Upper lobe of right lung (tissue), 1 donor: ENCODE results near the gene SLC22A1. TPM values are rescaled to one million over a fixed set of nuclear protein-coding genes. Genes with fewer than 3 reads are reported as not detected.

Source experiments
- ATAC-seq: fragments of 200-7000 bp; cut with Tn5 transposase; one replicate; pipeline ENCODE4 v1.9.1; 2020; ENCODE audit warnings: mild to moderate bottlenecking, moderate library complexity
- DNase-seq: peaks from one replicate; pipeline ENCODE4 v3.0.0-alpha.2; 2020
- H3K27ac ChIP-seq: fragments of 200-600 bp; one replicate; pipeline ENCODE4 v1.8.0; 2022
- H3K27me3 ChIP-seq: fragments of 200-600 bp; one replicate; pipeline ENCODE4 v1.8.0; 2022; ENCODE audit warnings: mild to moderate bottlenecking
- H3K36me3 ChIP-seq: fragments of 200-600 bp; one replicate; pipeline ENCODE4 v1.8.0; 2022
- H3K4me1 ChIP-seq: fragments of 200-600 bp; one replicate; pipeline ENCODE4 v1.8.0; 2022
- H3K4me3 ChIP-seq: fragments of 200-600 bp; one replicate; pipeline ENCODE4 v1.8.0; 2022; ENCODE audit warnings: mild to moderate bottlenecking
- H3K9me3 ChIP-seq: fragments of 200-600 bp; one replicate; pipeline ENCODE4 v1.8.0; 2022
- CTCF ChIP-seq: fragments of 200-600 bp; IDR thresholded peaks from one replicate; pipeline ENCODE4 v1.8.0; 2022; ENCODE audit warnings: antibody characterized with exemption
- intact Hi-C: fragments of 100-400 bp; cut with DNase I; formaldehyde crosslinking; loops from one replicate; pipeline ENCODE4 v1.11.0; 2022
- total RNA-seq: library from RNA; stranded (reverse); fragmentation: NEBNext Ultra II Directional; extraction: Animal tissue kit (Norgen Biotek cat#: 25700); gene quantifications from one replicate; pipeline ENCODE4 v1.2.1, GENCODE V29; 2021
- donor health status: DM: no; HTN: yes; CAD: no; lungs with severe emphysema.

Gene SLC22A1
- total RNA-seq, 1 donor from 2014 or later, result 2.7 TPM

- H3K9me3 ChIP-seq, result no peaks in the 10 kb centered on the region
- intact Hi-C loops, result no loop called here
- no peak overlapping the region for H3K27ac ChIP-seq
- ATAC-seq (no peak), DNase-seq (no peak)
- no peak overlapping the region for H3K4me3 ChIP-seq
- H3K4me1 ChIP-seq, result no peaks in the 10 kb centered on the region
- no peak for TF ChIP-seq CTCF
- no peaks in the 10 kb centered on the region for H3K27me3 ChIP-seq
- H3K36me3 ChIP-seq, result peaks cover 95% of the 10 kb centered on the region
Observed at GRCh38 chr6:160078883-160079685, 42.5 kb upstream of the SLC22A1 start.

GRCh38 chr6:160079686-160080043, 42.0 kb upstream of the SLC22A1 start:
- Histone ChIP-seq H3K9me3 (no peaks in the 10 kb centered on the region), H3K27me3 (no peaks in the 10 kb centered on the region), H3K4me3 (no peak overlapping the region), H3K27ac (no peak overlapping the region), H3K4me1 (no peaks in the 10 kb centered on the region), H3K36me3 (peaks cover 96% of the 10 kb centered on the region)
- intact Hi-C loops, result no loop called here
- DNase-seq, result no peak
- ATAC-seq, result no peak
- TF ChIP-seq CTCF, result no peak

- intact Hi-C loops, result no loop called here
- ATAC-seq, result no peak
Observed at GRCh38 chr6:160080097-160080496, 41.5 kb upstream of the SLC22A1 start.

GRCh38 chr6:160081398-160081797, 40.2 kb upstream of the SLC22A1 start:
- Histone ChIP-seq H3K27me3 (no peaks in the 10 kb centered on the region), H3K27ac (no peak overlapping the region), H3K4me3 (no peak overlapping the region), H3K36me3 (peaks cover 96% of the 10 kb centered on the region), H3K4me1 (no peaks in the 10 kb centered on the region), H3K9me3 (no peaks in the 10 kb centered on the region)
- no peak for TF ChIP-seq CTCF
- no peak for ATAC-seq
- no peak for DNase-seq
- intact Hi-C loops, result no loop called here

More at GRCh38 chr6:160080097-160080496, 41.5 kb upstream of the SLC22A1 start:
- H3K36me3 ChIP-seq, result peaks cover 96% of the 10 kb centered on the region
- no peaks in the 10 kb centered on the region for H3K27me3 ChIP-seq
- no peaks in the 10 kb centered on the region for H3K4me1 ChIP-seq
- TF ChIP-seq CTCF, result no peak
- H3K4me3 ChIP-seq, result no peak overlapping the region
- no peak for DNase-seq
- H3K9me3 ChIP-seq, result no peaks in the 10 kb centered on the region
- no peak overlapping the region for H3K27ac ChIP-seq

- DNase-seq (no peak), ATAC-seq (no peak)
- Histone ChIP-seq H3K4me1 (no peaks in the 10 kb centered on the region), H3K36me3 (peaks cover 96% of the 10 kb centered on the region), H3K27ac (no peak overlapping the region), H3K4me3 (no peak overlapping the region), H3K27me3 (no peaks in the 10 kb centered on the region), H3K9me3 (no peaks in the 10 kb centered on the region)
- no peak for TF ChIP-seq CTCF
- intact Hi-C loops, result no loop called here
Observed at GRCh38 chr6:160082627-160083026, 39.0 kb upstream of the SLC22A1 start.
